ENCODE results near the gene KIAA1210.

KIAA1210 gene

DNA sequence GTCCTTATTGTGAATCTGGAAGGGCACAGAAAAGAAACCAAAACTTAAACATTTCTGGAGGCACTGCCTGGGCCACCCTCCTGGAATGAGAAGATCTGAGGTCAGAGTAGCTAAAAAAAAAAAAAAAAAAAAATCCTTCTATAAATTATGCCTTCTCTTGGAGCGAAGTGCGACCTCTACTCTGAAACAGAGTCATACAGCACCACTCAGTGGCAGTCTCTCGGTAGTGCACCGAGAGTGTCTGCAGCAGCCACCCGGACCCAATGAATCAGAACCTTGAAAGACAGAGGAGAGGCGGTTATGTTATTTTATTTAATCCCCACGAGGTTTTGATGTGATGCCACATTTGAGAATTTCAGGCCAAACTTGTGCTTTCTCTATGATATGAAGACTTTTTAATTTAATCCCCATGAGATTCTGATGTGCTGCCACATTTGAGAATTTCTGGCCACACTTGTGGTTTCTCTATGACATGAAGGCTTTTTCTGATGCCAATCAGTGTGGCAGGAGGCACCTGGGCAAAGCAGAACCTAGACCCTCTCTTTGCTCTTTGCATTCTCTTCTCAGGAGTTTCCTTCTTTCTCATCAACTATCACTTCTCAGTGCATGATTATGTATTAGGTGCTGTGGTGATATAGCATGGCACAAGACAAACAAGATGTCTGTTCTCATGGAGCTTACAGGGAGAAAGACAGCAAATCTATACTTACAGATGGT, 60.4 kb downstream of the KIAA1210 start:
- TF ChIP-seq, protein P1, sequence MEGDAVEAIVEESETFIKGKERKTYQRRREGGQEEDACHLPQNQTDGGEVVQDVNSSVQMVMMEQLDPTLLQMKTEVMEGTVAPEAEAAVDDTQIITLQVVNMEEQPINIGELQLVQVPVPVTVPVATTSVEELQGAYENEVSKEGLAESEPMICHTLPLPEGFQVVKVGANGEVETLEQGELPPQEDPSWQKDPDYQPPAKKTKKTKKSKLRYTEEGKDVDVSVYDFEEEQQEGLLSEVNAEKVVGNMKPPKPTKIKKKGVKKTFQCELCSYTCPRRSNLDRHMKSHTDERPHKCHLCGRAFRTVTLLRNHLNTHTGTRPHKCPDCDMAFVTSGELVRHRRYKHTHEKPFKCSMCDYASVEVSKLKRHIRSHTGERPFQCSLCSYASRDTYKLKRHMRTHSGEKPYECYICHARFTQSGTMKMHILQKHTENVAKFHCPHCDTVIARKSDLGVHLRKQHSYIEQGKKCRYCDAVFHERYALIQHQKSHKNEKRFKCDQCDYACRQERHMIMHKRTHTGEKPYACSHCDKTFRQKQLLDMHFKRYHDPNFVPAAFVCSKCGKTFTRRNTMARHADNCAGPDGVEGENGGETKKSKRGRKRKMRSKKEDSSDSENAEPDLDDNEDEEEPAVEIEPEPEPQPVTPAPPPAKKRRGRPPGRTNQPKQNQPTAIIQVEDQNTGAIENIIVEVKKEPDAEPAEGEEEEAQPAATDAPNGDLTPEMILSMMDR (IDR thresholded peaks at IDR 0.05; ENCODE audit: extremely low read depth, missing control alignments): peak; percentile 19
- peak; percentile 32 for DNase-seq (ENCODE audit: low spot score)

DNA sequence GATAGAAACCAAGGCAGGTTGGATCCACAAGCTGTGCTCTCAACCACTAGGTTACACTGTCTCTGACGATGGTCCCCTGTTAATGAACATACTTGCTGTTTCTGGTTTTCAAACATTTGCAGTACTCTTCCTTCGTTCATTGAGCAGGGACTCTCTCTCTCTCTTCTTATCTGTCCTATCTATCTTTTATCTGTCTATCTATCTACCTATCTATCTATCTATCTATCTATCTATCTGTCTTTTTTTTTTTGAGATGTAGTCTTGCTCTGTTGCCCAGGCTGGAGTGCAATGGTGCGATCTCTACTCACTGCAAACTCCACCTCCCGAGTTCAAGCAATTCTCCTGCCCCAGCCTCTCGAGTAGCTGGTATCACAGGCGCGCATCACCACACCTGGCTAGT, 64.2 kb downstream of the KIAA1210 start:
- no peak for DNase-seq (ENCODE audit: low spot score)

DNA sequence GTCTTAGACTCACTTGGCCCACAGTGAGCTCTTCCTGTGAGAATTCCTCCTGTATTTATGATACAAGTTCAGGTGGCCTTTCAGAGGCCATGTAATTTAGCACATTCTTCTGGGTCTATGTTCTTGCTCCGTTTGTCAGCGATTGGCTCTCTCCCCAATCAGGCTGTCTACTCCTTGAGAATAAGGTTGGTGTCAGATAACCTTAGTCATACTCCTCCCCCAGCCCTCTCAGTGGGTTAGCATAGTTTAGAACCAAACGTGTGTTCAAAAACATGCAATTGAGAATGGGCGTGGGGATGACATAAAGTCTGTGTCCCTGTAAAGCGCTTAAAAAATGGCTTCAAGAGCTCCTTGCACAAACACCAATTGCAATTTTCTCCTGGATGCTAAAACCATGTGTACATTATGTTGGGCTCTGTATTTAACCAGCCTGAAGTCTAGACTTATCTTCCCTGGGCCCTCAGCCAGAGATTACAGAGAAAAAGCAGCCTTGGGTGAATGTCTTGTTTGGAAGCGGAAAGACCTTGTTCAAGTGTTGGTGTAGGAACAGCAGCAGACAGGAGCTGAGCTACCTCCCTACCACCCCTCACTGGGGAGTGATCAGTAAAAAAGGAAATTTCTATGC, 64.8 kb downstream of the KIAA1210 start:
- TF ChIP-seq, protein P1 (IDR thresholded peaks at IDR 0.05; ENCODE audit: extremely low read depth, missing control alignments): no peak
- no peak for DNase-seq (ENCODE audit: low spot score)

More for the DNA sequence above, 64.2 kb downstream of the KIAA1210 start:
- TF ChIP-seq, protein P1 (IDR thresholded peaks at IDR 0.05; ENCODE audit: extremely low read depth, missing control alignments): no peak

DNA sequence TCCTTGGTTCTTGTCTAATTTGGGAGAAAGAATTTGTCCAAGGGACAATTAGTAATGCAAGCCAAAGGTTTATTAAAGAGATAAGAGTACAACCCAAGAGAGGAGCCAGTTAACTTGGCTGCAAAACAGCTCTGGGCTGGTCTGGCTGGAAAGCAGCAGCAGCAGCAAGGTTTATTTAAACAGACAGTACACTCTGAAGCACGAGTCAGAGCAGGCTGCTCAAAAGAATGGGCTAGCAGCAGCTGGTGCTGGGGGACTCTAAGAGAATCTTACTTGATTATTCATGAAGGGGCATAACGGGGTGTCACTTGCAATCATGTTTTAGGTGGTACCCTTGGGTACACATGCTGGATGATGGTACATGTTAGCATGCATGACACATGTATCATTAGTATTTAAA, 71.9 kb downstream of the KIAA1210 start:
- no peak for DNase-seq (ENCODE audit: low spot score)
- TF ChIP-seq, protein P1 (IDR thresholded peaks at IDR 0.05; ENCODE audit: extremely low read depth, missing control alignments): no peak

DNA sequence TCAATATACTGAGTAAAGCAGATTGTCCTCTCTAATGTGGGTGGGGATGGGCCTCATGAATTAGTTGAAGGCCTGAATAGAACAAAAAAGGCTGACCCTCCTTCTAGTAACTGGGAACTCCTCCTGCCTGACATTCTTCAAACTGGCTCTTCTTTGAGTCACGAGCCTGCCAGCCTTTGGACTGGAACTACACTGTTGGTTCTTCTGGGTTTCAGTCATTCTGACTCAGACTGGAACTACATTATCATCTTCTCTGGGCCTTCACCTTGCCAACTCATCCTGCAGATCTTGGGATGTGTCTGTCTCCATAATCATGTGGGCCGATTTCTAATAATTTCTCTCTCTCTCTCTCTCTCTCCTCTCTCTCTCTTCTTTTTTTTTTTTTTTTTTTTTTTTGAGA, 81.7 kb downstream of the KIAA1210 start:
- TF ChIP-seq, protein P1 (IDR thresholded peaks at IDR 0.05; ENCODE audit: extremely low read depth, missing control alignments): no peak
- DNase-seq (ENCODE audit: low spot score): no peak

DNA sequence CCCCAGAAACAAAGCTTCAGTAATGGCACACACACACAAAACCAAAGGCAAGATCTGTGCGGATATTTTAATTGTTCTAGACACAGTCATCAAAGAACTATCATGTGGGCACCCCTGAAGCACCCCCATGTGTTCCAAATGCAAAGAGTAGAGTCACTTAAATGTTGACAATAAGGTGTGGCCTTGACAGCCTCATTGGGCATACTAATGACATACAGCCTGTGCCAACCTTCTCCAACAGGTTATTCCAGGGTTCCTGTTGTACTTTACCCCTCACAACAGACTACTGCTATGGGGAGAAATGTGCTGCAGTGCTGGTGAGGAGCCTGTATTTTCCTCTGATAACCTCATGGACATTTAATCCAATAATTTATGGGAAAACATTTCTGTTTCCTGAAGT, 84.6 kb downstream of the KIAA1210 start:
- TF ChIP-seq, protein P1 (IDR thresholded peaks at IDR 0.05; ENCODE audit: extremely low read depth, missing control alignments): no peak
- no peak for DNase-seq (ENCODE audit: low spot score)

DNA sequence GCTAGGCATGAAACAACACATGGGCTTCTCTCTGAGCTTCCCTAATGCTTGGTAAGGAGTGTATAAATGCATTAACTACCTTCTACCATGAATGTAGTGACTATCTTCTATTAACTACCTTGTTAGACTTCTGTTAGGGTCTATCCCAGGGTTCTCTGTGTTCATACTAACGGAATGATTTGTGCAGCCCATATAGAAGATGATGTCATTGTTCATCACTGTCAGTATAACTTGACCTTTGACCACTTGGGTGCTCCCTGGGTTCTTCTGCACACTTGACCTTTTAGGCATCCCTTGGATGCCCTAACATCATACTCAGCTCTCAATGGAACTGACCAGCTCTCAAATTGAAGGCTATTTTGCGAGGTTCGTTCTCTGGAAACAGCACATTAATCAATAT, 85.6 kb downstream of the KIAA1210 start:
- TF ChIP-seq, protein P1 (IDR thresholded peaks at IDR 0.05; ENCODE audit: extremely low read depth, missing control alignments): no peak
- no peak for DNase-seq (ENCODE audit: low spot score)
